Activated CD8-positive, alpha-beta memory T cell treated with anti-CD3 and anti-CD28 coated beads, Interleukin-2, amount 50 U/mL, for 24 hours (primary cell): ENCODE results near the gene CADM1.

ENCODE experiments used
- DNase-seq: peaks from one replicate; pipeline ENCODE4 v3.0.0-alpha.2; 2020; ENCODE audit errors: extremely low read depth

Gene CADM1

DNA sequence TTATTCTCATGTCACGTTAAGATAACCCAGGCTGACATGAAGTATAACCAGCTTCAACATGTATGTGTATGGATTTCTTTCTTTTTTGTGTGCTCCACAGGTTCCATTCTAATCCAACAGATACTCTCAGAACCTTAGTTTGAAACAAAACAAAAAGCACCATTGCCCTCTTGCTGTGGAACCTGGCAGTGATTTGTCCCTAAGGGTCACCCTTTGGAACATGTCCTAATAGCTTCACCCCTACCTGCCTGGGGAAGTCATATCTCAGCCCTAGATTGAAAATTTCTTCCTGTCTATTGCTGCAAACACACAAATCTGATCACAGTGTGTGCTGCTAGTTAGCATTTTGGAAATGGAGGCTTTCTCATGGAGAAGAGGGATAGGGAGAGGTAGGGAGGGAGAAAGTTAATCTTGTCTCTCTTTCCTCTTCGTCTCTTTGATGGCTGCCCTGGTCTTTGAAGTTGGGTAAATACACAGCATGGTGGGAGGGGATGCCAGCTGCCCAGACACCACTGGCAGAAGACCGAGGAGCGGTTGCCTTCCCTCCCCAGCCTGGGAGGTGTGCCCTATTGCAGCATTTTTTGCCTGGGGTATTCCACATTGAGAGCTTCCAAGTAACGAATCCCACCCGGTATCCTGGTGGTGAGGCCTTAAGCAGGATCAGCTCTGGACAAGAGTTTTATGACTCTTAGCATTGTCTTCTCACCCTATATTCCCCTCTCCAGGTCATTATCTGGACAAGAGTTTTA is 11.6 kb upstream of the CADM1 start:
- no peak for DNase-seq

DNA sequence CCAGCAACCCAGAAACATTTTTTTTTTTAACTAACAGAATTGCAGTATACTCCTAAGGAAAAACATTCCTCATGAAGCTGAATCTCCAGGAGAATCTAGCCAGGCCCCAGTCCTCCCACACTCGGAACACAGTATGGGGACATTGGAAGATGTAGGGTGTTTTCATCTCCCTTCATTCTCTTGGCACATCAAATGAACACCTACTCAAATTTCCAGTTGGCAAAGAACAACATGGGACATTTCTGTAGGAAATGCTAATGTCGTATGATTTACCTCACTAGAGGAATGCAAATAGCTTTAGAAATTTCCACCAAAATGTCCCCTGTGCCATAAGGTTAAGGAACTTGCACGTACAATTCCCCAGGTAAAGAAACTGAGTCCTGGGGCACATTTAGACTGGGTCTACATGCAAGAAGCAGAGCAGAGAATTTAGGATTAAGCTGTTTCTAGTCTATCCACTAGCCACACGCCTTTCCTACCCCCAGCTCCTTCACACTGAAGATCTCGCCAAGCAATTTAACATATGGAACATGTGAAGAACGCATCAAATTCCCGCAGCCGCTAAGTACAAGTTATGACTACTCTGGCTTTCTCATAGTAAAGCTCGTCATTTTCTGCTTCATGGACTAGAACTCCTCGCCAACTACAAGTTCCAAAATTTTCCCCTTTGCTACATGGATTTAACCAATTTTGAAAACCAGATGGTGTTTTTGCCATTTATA is 2.9 kb upstream of the CADM1 start:
- DNase-seq, result no peak

DNA sequence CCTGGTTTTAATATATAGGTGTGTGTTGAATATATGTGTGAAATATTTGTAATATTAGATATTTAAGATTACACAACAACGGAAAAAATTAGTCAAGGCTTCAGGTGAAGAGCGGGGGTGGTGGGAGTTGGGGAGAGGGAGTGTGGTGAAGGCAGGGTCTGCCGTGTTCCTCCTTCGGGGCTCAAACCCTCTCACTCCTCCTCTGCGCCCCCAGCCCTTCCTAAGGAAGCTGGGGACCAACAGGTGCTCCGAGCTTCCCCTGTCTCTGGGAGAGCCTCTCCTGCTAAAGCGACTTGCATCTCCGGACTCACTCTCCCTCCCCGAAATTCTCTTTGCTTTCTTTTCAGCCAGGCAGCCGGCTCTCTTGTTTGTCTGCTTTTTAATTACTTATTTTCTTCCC is 960 bp upstream of the CADM1 start:
- DNase-seq, result no peak

DNA sequence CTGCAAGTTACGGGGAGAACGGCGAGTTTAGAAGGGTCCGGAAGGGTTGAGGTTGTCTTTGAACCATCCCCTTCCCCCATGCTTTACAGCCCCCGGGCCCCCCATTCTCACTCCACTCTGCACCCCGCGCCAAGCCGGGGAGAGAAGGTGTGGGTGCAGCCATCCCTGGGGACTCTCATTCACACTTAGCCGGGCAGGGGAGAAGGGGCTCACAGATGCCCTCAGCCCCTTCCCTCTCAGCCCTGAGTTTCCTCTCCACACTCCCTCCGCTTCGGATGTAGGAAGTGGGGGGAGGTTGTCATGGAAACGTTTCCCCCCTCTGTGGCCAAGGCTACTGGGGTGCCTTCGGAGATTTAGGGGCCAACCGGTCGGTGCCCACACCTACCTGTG is 334 bp downstream of the CADM1 start:
- DNase-seq, result no peak

DNA sequence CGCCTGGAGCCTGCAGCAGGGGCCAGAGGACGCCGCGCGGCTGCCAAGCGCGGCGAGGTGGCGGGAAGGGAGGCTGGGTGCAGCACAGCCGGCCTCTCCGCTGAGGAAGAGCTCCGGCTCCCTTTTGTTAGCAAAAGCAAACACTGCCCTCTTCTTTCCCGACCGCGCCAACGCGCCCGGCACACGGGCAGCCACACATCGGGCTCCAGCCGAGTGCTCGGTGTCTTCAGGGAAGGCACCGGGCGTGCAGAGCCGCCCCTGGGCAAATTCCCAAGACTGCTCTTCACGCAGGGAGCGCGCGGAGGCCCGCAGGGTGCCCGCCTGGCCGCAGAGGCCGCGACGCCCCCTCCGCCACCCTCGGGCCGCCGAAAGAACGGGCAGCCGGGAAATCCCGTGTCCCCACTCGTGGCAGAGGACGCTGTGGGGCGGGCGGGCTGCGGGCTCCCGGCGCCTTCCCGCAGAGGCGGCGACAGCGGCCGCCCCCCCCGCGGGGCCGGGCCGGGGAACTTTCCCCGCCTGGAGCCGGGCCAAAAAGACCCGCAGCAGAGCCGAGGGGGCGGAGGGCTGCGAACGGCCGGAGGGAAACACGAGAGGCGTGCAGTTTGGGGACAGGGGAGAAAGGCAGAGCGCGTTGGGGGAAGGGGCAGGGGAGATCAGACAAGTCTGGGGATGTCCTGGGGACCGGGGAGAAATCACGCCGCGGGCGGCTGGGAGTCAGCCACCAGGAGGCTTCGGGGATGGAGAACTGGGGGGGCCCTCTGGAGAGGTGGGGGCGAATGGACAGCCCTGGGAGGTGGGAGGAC is 931 bp downstream of the CADM1 start:
- DNase-seq, result no peak

- no peak for DNase-seq
These were observed 1.6 kb downstream of the CADM1 start for GRCh38 chr11:115502636-115503082.

- DNase-seq, result no peak
These were observed 2.2 kb downstream of the CADM1 start for GRCh38 chr11:115501893-115502589.

DNA sequence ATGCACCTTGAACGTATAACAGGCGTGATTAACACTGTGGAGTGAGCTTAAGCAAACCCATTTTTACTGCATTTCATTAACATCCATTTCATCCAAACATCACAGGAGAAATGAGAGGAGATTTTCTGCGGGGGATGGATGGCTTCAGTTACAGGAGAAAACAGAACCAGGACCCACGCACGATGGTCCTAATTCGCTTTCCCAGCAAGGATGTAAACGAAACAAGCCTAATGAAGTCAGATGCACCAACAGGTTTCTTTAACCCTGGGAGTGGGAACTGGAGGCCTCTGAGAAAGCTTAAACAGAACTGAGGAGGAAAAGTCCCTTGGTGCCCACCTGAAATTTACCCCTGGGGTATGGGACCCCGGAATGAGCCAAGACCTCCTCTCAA is 2.7 kb downstream of the CADM1 start:
- no peak for DNase-seq

DNA sequence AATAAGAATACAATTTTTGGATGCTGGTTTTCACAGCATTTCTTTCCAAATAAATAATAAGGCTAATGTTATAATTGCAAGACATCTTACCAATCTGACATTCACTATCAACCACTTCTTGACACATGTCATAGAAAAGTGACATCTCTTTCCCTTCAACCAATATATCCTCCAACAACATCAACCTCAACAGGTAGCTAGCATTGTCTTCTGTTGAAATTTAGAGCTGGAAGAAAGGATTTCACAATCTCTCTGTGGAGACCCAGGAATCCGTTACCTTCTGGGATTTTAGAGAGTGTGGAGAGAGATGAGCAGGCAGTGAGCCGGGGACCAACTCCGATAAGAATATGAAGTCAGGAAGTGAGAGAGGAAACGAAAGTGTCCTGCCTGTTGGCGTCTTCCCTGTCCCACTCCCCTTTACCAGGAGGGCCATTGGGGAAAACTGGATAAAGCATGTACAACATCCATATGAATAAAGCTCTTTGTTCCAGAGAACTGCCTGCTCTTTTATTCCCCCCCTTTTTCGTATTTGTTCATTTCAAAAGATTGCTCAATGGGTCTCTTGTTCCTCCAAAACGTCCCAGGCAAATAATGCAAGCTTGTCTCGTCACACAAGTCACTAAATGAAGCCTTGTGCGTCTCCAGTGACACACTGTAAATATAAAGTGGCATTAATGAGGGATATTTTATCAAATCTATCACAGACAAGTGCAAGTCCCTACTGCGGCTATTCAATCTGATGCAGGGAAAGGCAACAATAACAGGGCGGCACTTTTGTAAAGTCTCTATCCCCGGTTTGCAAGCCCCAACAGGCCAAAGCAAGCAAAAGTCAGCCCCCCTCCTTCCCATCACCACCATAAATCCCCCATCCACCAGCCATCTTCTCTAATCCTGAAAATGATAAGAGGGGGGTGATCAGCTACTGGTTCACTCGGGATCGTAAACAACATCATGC is 3.4 kb downstream of the CADM1 start:
- no peak for DNase-seq

DNA sequence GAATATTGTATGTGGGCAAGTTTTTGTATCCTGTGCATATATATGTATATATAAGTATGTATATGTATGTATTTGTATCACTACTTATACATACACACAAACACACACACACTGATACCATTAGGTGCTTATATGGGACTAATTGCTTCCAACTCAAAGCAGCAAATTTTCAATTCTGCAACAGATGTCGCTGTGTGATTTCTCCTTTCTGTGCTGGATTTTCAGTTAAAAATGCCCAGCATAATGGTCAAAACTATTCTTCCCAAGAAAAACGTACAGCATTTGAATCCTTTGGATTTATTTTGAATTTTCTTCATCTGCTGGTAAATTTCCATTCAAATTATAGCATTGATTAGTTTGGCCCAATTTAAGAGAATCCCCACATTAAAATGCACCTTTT is 4.3 kb downstream of the CADM1 start:
- DNase-seq, result no peak

- no peak for DNase-seq
These were observed 4.9 kb downstream of the CADM1 start for GRCh38 chr11:115499241-115499799.

DNA sequence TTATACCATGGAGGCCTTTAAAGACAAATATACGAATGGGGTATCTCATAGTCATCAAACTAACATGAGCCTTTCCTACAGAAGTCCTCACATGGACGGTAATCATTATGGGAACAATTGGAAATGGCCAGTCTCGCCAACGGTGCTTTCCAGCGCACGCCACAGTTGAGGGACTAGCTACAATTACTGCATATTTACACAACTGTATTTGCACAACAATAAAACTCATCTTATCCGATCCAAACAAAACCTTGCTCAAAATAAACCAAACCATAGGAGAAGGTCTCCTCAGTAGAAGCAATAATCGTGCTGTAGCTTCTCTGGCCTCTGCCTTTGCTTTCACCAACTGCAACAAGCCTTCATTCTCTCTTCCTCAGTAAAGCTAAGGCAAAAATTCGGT is 5.9 kb downstream of the CADM1 start:
- no peak for DNase-seq

GRCh38 chr11:115497303-115497702 is 6.9 kb downstream of the CADM1 start:
- no peak for DNase-seq

GRCh38 chr11:115496892-115497291 is 7.3 kb downstream of the CADM1 start:
- no peak for DNase-seq

GRCh38 chr11:115493905-115494304 is 10.3 kb downstream of the CADM1 start:
- DNase-seq, result no peak

GRCh38 chr11:115493488-115493887 is 10.7 kb downstream of the CADM1 start:
- DNase-seq, result no peak

GRCh38 chr11:115489466-115489865 is 14.7 kb downstream of the CADM1 start:
- no peak for DNase-seq

DNA sequence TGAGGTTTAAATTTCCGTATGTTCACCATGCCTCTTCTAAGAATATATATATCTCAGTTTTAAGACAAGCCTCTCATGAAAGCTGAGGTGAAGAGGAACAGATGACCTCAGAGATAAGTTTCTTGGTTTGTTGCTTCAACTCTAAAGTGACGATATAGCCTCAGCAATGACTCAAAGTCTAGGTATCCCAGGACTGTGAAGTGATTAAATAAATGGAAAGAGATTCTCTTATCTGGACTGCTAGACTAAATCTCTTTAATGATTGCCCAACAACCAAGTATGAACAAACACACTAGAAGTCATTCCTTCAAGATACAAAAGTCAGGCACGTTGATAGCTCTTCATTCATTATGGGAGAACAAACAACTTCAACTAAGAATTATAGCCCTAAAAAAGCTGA is 15.3 kb downstream of the CADM1 start:
- DNase-seq, result no peak

DNA sequence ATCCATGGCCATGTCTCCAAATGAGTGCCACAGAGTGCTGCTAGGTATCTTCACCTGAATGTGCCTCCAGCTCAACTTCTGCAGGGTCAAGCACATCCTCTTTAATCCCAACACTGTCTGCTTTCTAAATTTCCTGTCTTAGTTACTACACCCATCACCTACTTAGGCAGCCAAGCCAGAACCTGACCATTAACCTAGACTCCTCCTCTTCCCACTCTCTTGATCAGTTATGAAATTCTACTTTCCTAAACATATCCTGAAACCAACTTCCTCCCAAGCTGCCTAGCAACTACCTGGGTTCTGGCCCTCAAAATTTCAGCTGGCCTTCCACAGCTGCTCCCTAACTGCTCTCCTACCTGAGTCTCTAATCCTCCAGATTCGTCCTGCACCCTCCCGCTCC is 22.7 kb downstream of the CADM1 start:
- DNase-seq, result no peak

GRCh38 chr11:115480611-115481010 is 23.6 kb downstream of the CADM1 start:
- DNase-seq, result no peak

DNA sequence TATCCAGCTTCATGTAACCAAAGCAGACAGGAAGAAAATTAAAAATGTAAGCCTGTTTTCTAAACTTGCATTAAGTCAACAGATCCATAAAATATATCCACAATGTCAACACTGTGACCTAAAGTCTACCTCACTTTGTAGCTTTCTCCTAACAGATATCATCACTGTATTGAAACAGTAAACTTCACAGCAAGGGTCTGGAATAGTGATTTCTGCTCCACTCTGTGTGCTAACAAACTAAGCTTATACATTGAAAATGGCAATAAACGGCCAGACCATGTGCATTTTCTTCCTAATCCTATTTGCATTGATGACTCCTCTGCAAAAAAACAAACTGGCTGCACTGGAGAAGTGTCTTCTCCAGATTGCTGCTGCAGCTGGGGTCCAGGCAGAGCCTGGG is 26.8 kb downstream of the CADM1 start:
- DNase-seq, result no peak
